Muscle of leg (tissue), 11 donors: ENCODE measurements around the gene GIT1. TPM values are rescaled to one million over a fixed set of nuclear protein-coding genes. Genes with fewer than 3 reads are reported as not detected.
A peak's percentile ranks its signal among the peaks of the same experiment; 100 is the strongest.

Experiments used
- DNase-seq: peaks from one replicate; pipeline ENCODE4 v3.0.0; 2013
- H3K27ac ChIP-seq: one replicate; pipeline ENCODE4 v1.5.1; 2013; ENCODE audit warnings: mild to moderate bottlenecking, low read length, control low read depth
- H3K27me3 ChIP-seq: one replicate; pipeline ENCODE4 v1.6.1; 2013; ENCODE audit warnings: low read length; ENCODE audit not compliant: control insufficient read depth, insufficient read depth
- H3K36me3 ChIP-seq: one replicate; pipeline ENCODE4 v1.6.1; 2013; ENCODE audit warnings: low read length; ENCODE audit not compliant: control insufficient read depth, insufficient read depth
- H3K4me1 ChIP-seq: one replicate; pipeline ENCODE4 v1.6.1; 2013; ENCODE audit warnings: low read length; ENCODE audit not compliant: control insufficient read depth, insufficient read depth
- H3K4me3 ChIP-seq: one replicate; pipeline ENCODE4 v1.5.1; 2013; ENCODE audit warnings: low read length, control low read depth
- H3K9me3 ChIP-seq: replicated peaks from 2 replicates; pipeline ENCODE4 v1.6.1; 2013; ENCODE audit warnings: low read depth, low read length; ENCODE audit not compliant: control insufficient read depth
- WGBS: methylation state at CpG from one replicate; pipeline ENCODE4 v1.1.5; 2013; ENCODE audit warnings: missing lambda C conversion rate; ENCODE audit not compliant: insufficient coverage; 5-methylcytosine and 5-hydroxymethylcytosine counted together
- polyA plus RNA-seq, 8 donors: library from polyadenylated mRNA; unstranded; fragments of 120-200 nt; gene quantifications; one replicate each; pipeline versions ENCODE4 v1.2.1 to v1.2.3, GENCODE V29; 2013; ENCODE audit warnings: inconsistent platforms in 1 of 8, low replicate concordance in 1 of 8; ENCODE audit not compliant: insufficient read length in 8 of 8, insufficient read depth in 1 of 8
- total RNA-seq: library from RNA; stranded (reverse); fragments of 120-200 nt; gene quantifications from one replicate; pipeline ENCODE4 v1.2.4, GENCODE V29; 2013

Gene GIT1
- total and polyA plus RNA-seq, 9 donors: 16.4 to 33.7 (median 31.4) TPM

DNA sequence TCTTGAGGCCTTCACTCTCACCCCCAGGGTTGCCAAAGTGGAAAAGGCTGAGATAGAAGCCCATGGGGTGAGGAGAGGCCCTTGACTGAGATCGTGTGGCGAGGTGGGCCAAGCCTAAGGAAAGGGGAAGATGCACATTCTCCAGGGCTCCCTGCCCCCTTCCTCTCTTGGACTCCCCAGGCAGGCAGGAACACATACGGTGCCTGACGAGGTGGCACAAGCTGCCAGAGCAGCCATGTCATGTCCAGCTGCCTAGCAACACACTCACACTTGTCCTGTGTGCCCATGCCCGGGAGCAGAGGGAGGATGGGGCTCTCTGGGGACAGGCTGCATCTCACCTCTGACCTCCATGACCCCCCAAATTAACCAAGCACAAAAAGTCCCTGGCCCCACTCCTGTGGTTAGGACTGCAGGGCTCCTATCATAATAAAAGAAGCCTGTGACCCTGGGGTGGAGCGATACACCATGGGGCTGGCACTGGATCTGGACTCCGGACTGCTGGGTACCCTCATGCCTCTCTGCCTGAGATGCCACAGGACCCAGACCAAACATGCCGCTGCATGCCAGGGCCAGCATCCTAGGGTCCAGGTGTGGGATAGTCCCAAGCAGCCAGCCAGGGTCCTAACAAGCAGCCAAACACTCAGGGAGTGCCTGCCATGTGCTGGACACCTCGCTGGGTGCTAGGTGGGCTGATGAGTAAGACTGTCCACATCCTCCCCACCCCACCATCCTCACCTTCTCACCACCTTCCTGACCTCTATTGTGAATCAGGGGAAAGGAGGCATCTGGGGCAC is 2.6 kb downstream of the GIT1 start:
- no peak for DNase-seq
- 94% methylated on average over 3 of the region's 9 CpGs for WGBS
- Histone ChIP-seq H3K27ac (no peak overlapping the region), H3K27me3 (no peaks in the 10 kb centered on the region), H3K36me3 (peaks cover 31% of the 10 kb centered on the region), H3K4me1 (peaks cover 85% of the 10 kb centered on the region), H3K4me3 (no peak overlapping the region), H3K9me3 (no peaks in the 10 kb centered on the region)

- Histone ChIP-seq H3K4me3 (peak overlapping the region; percentile 9), H3K27ac (peak overlapping the region; percentile 59), H3K4me1 (peaks cover 79% of the 10 kb centered on the region), H3K36me3 (peaks cover 47% of the 10 kb centered on the region), H3K9me3 (no peaks in the 10 kb centered on the region), H3K27me3 (no peaks in the 10 kb centered on the region)
- DNase-seq: no peak
- 55% methylated on average over 3 of the region's 8 CpGs for WGBS
Observed at GRCh38 chr17:29585080-29585751, 4.2 kb downstream of the GIT1 start.

- Histone ChIP-seq H3K27ac (peak overlapping the region; percentile 42), H3K36me3 (peaks cover 54% of the 10 kb centered on the region), H3K27me3 (no peaks in the 10 kb centered on the region), H3K4me1 (peaks cover 73% of the 10 kb centered on the region), H3K9me3 (no peaks in the 10 kb centered on the region), H3K4me3 (no peak overlapping the region)
- DNase-seq: no peak
- WGBS: 17% methylated on average over 1 of the region's 12 CpGs
Observed at GRCh38 chr17:29584452-29585079, 4.9 kb downstream of the GIT1 start.

GRCh38 chr17:29583324-29584248 is 5.9 kb downstream of the GIT1 start:
- WGBS: 86% methylated on average over 15 of the region's 16 CpGs
- H3K27ac ChIP-seq: peak overlapping the region; percentile 42
- H3K27me3 ChIP-seq: no peaks in the 10 kb centered on the region
- no peaks in the 10 kb centered on the region for H3K9me3 ChIP-seq
- H3K4me1 ChIP-seq: peaks cover 71% of the 10 kb centered on the region
- H3K36me3 ChIP-seq: peaks cover 64% of the 10 kb centered on the region
- DNase-seq: peak; percentile 10
- H3K4me3 ChIP-seq: no peak overlapping the region

- DNase-seq: peak; percentile 66
- H3K4me1 ChIP-seq: peaks cover 70% of the 10 kb centered on the region
- H3K36me3 ChIP-seq: peaks cover 72% of the 10 kb centered on the region
- no peak overlapping the region for H3K27ac ChIP-seq
- no peaks in the 10 kb centered on the region for H3K9me3 ChIP-seq
- no peak overlapping the region for H3K4me3 ChIP-seq
- H3K27me3 ChIP-seq: no peaks in the 10 kb centered on the region
- WGBS: 79% methylated on average over 7 of the region's 13 CpGs
Observed at GRCh38 chr17:29582772-29583171, 6.7 kb downstream of the GIT1 start.

GRCh38 chr17:29582254-29582765 is 7.1 kb downstream of the GIT1 start:
- H3K4me1 ChIP-seq: peaks cover 70% of the 10 kb centered on the region
- 34% methylated on average over 4 of the region's 10 CpGs for WGBS
- H3K27me3 ChIP-seq: no peaks in the 10 kb centered on the region
- H3K36me3 ChIP-seq: peaks cover 77% of the 10 kb centered on the region
- H3K9me3 ChIP-seq: no peaks in the 10 kb centered on the region
- H3K4me3 ChIP-seq: no peak overlapping the region
- DNase-seq: no peak
- H3K27ac ChIP-seq: no peak overlapping the region

DNA sequence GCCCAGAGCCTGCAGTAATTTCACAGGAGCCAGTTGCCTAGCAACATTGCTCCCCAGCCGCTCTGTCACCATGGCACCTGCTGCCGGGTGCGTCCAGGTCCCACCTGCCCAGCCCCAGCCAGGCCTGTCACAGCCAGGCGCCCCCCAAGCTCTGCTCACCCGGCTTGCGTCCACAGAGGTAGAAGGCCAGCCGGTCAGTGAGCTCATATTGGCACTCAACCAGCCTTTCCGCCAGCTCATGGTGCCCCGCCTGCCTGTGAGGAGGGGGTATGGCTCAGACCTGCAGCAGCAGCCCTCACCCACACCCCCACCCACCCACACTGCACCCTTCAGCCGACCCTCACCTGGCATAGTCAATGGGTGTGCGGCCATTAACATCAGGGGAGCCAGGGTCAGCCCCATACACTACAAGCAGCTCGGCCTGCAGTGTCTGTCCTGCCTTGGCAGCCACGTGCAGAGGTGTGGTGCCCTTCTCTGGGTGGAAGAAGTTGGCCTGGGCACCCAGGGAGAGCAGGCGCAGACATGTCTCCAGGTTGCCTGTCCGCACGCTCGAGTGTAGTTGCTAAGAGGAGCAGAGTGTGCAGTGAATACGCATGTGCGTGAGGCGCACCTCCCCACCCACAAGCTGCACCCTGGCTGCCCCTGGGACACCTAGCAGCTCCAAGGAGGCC is 7.7 kb downstream of the GIT1 start:
- H3K36me3 ChIP-seq: peaks cover 79% of the 10 kb centered on the region
- no peak overlapping the region for H3K4me3 ChIP-seq
- no peaks in the 10 kb centered on the region for H3K27me3 ChIP-seq
- no peaks in the 10 kb centered on the region for H3K9me3 ChIP-seq
- H3K4me1 ChIP-seq: peaks cover 70% of the 10 kb centered on the region
- H3K27ac ChIP-seq: no peak overlapping the region
- DNase-seq: no peak
- WGBS: 91% methylated on average over 13 of the region's 20 CpGs

DNA sequence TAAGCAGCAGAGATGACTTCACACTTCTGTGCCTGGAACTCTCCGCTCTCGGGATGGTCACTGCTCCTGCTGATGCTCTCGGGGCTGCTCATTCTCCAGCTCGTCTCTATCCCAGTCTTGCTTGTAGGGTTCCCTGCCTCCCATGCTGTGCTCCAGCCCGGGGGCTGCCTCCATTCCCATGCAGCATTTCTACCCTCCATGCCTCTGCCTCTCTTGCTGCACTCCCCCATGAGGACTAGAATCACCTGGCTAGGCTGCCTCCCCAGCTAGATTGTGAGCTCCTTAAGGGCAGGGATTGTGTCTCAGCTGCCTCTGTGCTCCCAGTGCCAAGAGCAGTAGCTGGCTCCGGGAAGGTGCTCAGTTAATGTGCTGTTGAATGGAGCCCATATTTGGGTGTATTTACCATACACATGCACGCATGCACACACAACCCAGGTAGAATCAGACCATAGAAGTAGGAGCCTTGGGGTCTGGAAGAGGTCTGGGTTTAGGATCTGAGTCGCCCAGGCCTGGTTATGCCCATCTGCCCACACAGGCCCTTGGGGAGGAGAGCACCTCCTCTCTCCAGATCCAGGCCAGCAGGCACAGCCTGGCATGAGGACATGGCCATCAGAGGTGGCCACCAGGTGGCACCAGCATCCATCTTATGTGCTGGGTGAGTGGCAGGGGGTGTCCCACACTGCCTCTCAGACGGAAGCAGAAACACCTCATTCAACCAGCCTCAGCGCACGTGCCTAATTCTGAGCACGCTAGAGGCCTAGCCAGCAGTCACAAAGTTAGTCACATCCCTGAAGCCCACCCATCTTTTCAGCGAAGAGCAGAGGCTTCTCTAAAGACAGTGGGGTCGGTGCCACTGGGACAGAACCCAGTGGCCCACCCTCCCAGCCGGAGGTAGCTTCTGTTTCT is 9.3 kb downstream of the GIT1 start:
- WGBS: 62% methylated on average over 10 of the region's 15 CpGs
- Histone ChIP-seq H3K4me3 (no peak overlapping the region), H3K4me1 (peaks cover 61% of the 10 kb centered on the region), H3K27me3 (no peaks in the 10 kb centered on the region), H3K27ac (no peak overlapping the region), H3K36me3 (peaks cover 91% of the 10 kb centered on the region), H3K9me3 (no peaks in the 10 kb centered on the region)
- peak; percentile 81 for DNase-seq
